ENCODE data around the gene MLH1.

DNA sequence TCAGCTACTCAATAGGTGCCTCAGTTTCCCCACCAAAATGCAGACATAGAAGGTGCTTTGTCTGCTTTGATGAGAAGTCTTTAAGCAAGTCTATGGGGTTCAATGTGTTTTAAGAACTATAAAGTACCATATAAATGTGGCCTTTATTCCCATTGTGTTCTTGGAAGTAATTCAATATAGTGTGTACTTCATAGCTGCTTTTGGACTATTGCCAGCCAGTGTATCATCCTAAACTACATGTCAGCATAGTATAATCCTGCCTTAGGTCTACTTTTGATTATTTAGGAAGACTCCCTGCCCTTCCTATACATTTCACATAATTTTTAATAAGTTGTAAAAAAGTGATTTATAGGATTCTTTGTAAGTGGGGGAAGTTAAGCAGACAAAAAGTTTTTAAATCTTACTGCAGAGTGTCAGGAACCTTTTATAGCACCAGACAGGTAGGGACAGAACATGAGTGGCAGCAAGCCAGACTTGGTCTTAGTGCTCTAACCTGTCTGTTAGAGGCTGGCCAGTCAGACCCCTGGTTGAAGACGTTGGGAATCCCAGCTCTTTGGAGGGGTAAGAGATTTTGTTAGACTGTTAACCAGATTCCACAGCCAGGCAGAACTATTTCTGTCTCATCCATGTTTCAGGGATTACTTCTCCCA lies 48.4 kb downstream of the MLH1 start:
- TF ChIP-seq, protein P1, sequence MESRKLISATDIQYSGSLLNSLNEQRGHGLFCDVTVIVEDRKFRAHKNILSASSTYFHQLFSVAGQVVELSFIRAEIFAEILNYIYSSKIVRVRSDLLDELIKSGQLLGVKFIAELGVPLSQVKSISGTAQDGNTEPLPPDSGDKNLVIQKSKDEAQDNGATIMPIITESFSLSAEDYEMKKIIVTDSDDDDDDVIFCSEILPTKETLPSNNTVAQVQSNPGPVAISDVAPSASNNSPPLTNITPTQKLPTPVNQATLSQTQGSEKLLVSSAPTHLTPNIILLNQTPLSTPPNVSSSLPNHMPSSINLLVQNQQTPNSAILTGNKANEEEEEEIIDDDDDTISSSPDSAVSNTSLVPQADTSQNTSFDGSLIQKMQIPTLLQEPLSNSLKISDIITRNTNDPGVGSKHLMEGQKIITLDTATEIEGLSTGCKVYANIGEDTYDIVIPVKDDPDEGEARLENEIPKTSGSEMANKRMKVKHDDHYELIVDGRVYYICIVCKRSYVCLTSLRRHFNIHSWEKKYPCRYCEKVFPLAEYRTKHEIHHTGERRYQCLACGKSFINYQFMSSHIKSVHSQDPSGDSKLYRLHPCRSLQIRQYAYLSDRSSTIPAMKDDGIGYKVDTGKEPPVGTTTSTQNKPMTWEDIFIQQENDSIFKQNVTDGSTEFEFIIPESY (IDR thresholded peaks at IDR 0.05; ENCODE audit: borderline replicate concordance, low read depth), result no peak
- TF ChIP-seq, protein P2, sequence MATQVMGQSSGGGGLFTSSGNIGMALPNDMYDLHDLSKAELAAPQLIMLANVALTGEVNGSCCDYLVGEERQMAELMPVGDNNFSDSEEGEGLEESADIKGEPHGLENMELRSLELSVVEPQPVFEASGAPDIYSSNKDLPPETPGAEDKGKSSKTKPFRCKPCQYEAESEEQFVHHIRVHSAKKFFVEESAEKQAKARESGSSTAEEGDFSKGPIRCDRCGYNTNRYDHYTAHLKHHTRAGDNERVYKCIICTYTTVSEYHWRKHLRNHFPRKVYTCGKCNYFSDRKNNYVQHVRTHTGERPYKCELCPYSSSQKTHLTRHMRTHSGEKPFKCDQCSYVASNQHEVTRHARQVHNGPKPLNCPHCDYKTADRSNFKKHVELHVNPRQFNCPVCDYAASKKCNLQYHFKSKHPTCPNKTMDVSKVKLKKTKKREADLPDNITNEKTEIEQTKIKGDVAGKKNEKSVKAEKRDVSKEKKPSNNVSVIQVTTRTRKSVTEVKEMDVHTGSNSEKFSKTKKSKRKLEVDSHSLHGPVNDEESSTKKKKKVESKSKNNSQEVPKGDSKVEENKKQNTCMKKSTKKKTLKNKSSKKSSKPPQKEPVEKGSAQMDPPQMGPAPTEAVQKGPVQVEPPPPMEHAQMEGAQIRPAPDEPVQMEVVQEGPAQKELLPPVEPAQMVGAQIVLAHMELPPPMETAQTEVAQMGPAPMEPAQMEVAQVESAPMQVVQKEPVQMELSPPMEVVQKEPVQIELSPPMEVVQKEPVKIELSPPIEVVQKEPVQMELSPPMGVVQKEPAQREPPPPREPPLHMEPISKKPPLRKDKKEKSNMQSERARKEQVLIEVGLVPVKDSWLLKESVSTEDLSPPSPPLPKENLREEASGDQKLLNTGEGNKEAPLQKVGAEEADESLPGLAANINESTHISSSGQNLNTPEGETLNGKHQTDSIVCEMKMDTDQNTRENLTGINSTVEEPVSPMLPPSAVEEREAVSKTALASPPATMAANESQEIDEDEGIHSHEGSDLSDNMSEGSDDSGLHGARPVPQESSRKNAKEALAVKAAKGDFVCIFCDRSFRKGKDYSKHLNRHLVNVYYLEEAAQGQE (IDR thresholded peaks at IDR 0.05; ENCODE audit: low read depth, low read length), result no peak
- TF ChIP-seq CTCF (IDR thresholded peaks at IDR 0.05) (no peak), FOXJ3 (CRISPR knock-in tag; IDR thresholded peaks at IDR 0.05) (no peak), TCF12 (IDR thresholded peaks at IDR 0.05) (no peak), NFIC (IDR thresholded peaks at IDR 0.05; ENCODE audit: borderline replicate concordance) (peak; percentile 12; the same call in 1 of the 2 replicates), RXRA (IDR thresholded peaks at IDR 0.05; ENCODE audit: borderline replicate concordance, low read depth) (no peak), RCOR1 (IDR thresholded peaks at IDR 0.05; ENCODE audit: low read length) (no peak), RFX5 (IDR thresholded peaks at IDR 0.05; ENCODE audit: low read length) (no peak), TEAD4 (IDR thresholded peaks at IDR 0.05; ENCODE audit: borderline replicate concordance, insufficient read depth) (no peak), ELF1 (IDR thresholded peaks at IDR 0.05) (no peak), PBX3 (IDR thresholded peaks at IDR 0.05) (no peak), TAF1 (IDR thresholded peaks at IDR 0.05; ENCODE audit: borderline replicate concordance, low read depth, low read length) (no peak)
